WTC11 (cell line): ENCODE measurements around the gene CD34. TPM values are rescaled to one million over a fixed set of nuclear protein-coding genes. Genes with fewer than 3 reads are reported as not detected.

Source experiments
- ATAC-seq: fragments of 200-7000 bp; cut with Tn5 transposase; 2 replicates; pipeline ENCODE4 v1.10.0; 2021; ENCODE audit warnings: mild to moderate bottlenecking, moderate library complexity
- CTCF ChIA-PET: fragments of 300-600 bp; sonication (Branson Sonifier 250); formaldehyde crosslinking; loops from one replicate; lab custom pipeline; 2021; ENCODE audit warnings: antibody characterized with exemption; lab: Charles Lee
- POLR2A ChIA-PET: fragments of 350-600 bp; sonication (Branson Sonifier 250); formaldehyde crosslinking; loops from one replicate; lab custom pipeline; 2021; ENCODE audit warnings: antibody characterized with exemption; lab: Charles Lee
- DNase-seq: peaks from one replicate; pipeline ENCODE4 v3.0.0; 2021; ENCODE audit warnings: low spot score
- H3K27ac Mint-ChIP-seq: 2 replicates; pipeline ENCODE4 v1.8.0; 2021; ENCODE audit warnings: mixed read lengths
- H3K27me3 Mint-ChIP-seq: 2 replicates; pipeline ENCODE4 v1.8.0; 2021; ENCODE audit warnings: low read depth, mild to moderate bottlenecking, moderate library complexity, mixed read lengths
- H3K36me3 Mint-ChIP-seq: 2 replicates; pipeline ENCODE4 v1.8.0; 2021; ENCODE audit warnings: mixed read lengths
- H3K4me1 Mint-ChIP-seq: 2 replicates; pipeline ENCODE4 v1.8.0; 2022; ENCODE audit warnings: mixed read lengths
- H3K4me3 Mint-ChIP-seq: 2 replicates; pipeline ENCODE4 v1.8.0; 2021; ENCODE audit warnings: mild to moderate bottlenecking, moderate library complexity, mixed read lengths
- H3K9me3 Mint-ChIP-seq: 2 replicates; pipeline ENCODE4 v1.8.0; 2021; ENCODE audit warnings: mixed read lengths
- ARID4B ChIP-seq: sonication (generic); formaldehyde crosslinking; IDR thresholded peaks from 2 replicates; pipeline ENCODE4 v1.8.0; 2023; ENCODE audit warnings: missing genetic modification reagents, mild to moderate bottlenecking, borderline replicate concordance
- ATF2 ChIP-seq: sonication (generic); formaldehyde crosslinking; IDR thresholded peaks from 2 replicates; pipeline ENCODE4 v1.8.1; 2022; ENCODE audit warnings: low read depth, missing genetic modification reagents, borderline replicate concordance
- CDX4 ChIP-seq: fragments of 250-450 bp; sonication (Bioruptor Pico); IDR thresholded peaks from 2 replicates; pipeline ENCODE4 v1.9.0; 2021; ENCODE audit warnings: moderate library complexity, mild to moderate bottlenecking, inconsistent platforms, borderline replicate concordance
- FOXJ3 ChIP-seq: sonication (generic); formaldehyde crosslinking; IDR thresholded peaks from 2 replicates; pipeline ENCODE4 v1.9.0; 2021; ENCODE audit warnings: missing genetic modification reagents, mild to moderate bottlenecking, borderline replicate concordance
- FOXP4 ChIP-seq: sonication (generic); formaldehyde crosslinking; IDR thresholded peaks from 2 replicates; pipeline ENCODE4 v1.8.0; 2022; ENCODE audit warnings: mild to moderate bottlenecking, missing genetic modification reagents
- HMGXB4 ChIP-seq: sonication (generic); formaldehyde crosslinking; IDR thresholded peaks from 2 replicates; pipeline ENCODE4 v1.8.1; 2023; ENCODE audit warnings: mild to moderate bottlenecking, moderate library complexity, missing genetic modification reagents
- IRF1 ChIP-seq: sonication (generic); formaldehyde crosslinking; IDR thresholded peaks from 2 replicates; pipeline ENCODE4 v1.8.0; 2023; ENCODE audit warnings: missing genetic modification reagents
- JUN ChIP-seq: sonication (generic); formaldehyde crosslinking; IDR thresholded peaks from 2 replicates; pipeline ENCODE4 v1.8.0; 2023; ENCODE audit warnings: mild to moderate bottlenecking, missing genetic modification reagents
- OVOL2 ChIP-seq: fragments of 250-450 bp; sonication (Bioruptor Pico); IDR thresholded peaks from 2 replicates; pipeline ENCODE4 v1.9.0; 2021; ENCODE audit warnings: mild to moderate bottlenecking, borderline replicate concordance
- PREB ChIP-seq: sonication (generic); formaldehyde crosslinking; IDR thresholded peaks from 2 replicates; pipeline ENCODE4 v1.8.1; 2022; ENCODE audit warnings: mild to moderate bottlenecking, missing genetic modification reagents, moderate library complexity, borderline replicate concordance
- TCF7 ChIP-seq: sonication (generic); formaldehyde crosslinking; IDR thresholded peaks from 2 replicates; pipeline ENCODE4 v1.8.0; 2022; ENCODE audit warnings: mild to moderate bottlenecking, low read depth, missing genetic modification reagents, moderate library complexity
- ZNF121 ChIP-seq: sonication (generic); formaldehyde crosslinking; IDR thresholded peaks from 2 replicates; pipeline ENCODE4 v1.8.0; 2023; ENCODE audit warnings: missing genetic modification reagents
- ZNF532 ChIP-seq: fragments of 250-450 bp; sonication (Bioruptor Pico); IDR thresholded peaks from 2 replicates; pipeline ENCODE4 v1.9.0; 2021; ENCODE audit warnings: mild to moderate bottlenecking, borderline replicate concordance
- total RNA-seq: library from RNA; stranded (reverse); gene quantifications from 3 replicates; pipeline ENCODE4 v1.2.3, GENCODE V29; 2021

Gene CD34
- total RNA-seq, 1 experiment from 2014 or later = 0.35 TPM

GRCh38 chr1:207858281-207858680 lies 52.6 kb downstream of the CD34 start (continued):
- TF ChIP-seq ZNF532 (CRISPR knock-in tag) = no peak
- TF ChIP-seq CDX4 (CRISPR knock-in tag) = no peak
- no peak for TF ChIP-seq TCF7
- no peak for TF ChIP-seq FOXJ3 (CRISPR knock-in tag)

GRCh38 chr1:207857447-207857846 lies 53.5 kb downstream of the CD34 start:
- ATAC-seq = no peak
- no peak overlapping the region for H3K4me3 Mint-ChIP-seq
- ChIA-PET CTCF (interaction anchor here (0.6 to 0.9 kb wide), 2 partner anchors 34 to 46 kb away, joined by 3 read pairs; no protein-coding TSS in a partner anchor), POLR2A (no interaction called here)
- no peaks in the 10 kb centered on the region for H3K9me3 Mint-ChIP-seq
- DNase-seq = no peak
- H3K27me3 Mint-ChIP-seq = no peaks in the 10 kb centered on the region
- no peaks in the 10 kb centered on the region for H3K36me3 Mint-ChIP-seq
- no peak overlapping the region for H3K27ac Mint-ChIP-seq
- H3K4me1 Mint-ChIP-seq = peaks cover 11% of the 10 kb centered on the region
- TF ChIP-seq ARID4B (CRISPR knock-in tag) (no peak), ATF2 (CRISPR knock-in tag) (no peak), OVOL2 (CRISPR knock-in tag) (no peak), HMGXB4 (CRISPR knock-in tag) (no peak), ZNF121 (no peak), IRF1 (CRISPR knock-in tag) (no peak), PREB (no peak), FOXP4 (CRISPR knock-in tag) (no peak), FOXJ3 (CRISPR knock-in tag) (no peak), JUN (no peak)
